Measurements from ENCODE around the gene ORAI2.

ORAI2 gene

GRCh38 chr7:102444961-102445673 lies 11.7 kb downstream of the ORAI2 start:
- Histone ChIP-seq H3K36me3 (ENCODE audit: control insufficient read depth, insufficient read depth, low read length) (no peaks in the 10 kb centered on the region), H3K4me1 (ENCODE audit: control insufficient read depth, insufficient read depth, low read length) (no peaks in the 10 kb centered on the region), H3K27me3 (ENCODE audit: control insufficient read depth, insufficient read depth, low read length, poor library complexity, severe bottlenecking) (no peaks in the 10 kb centered on the region), H3K27ac (ENCODE audit: insufficient read depth, low read depth, low read length, poor library complexity, severe bottlenecking) (no peak overlapping the region), H3K4me3 (ENCODE audit: insufficient read depth, low read depth, low read length) (no peak overlapping the region), H3K9me3 (ENCODE audit: control insufficient read depth, low read length) (no peaks in the 10 kb centered on the region)
- 92 to 95% methylated on average over 17 of the region's 17 CpGs for WGBS, 2 experiments

- H3K4me1 ChIP-seq (ENCODE audit: control insufficient read depth, insufficient read depth, low read length): no peaks in the 10 kb centered on the region
- no peaks in the 10 kb centered on the region for H3K9me3 ChIP-seq (ENCODE audit: control insufficient read depth, low read length)
- WGBS, 2 experiments: 84 to 89% methylated on average over 2 of the region's 2 CpGs
- H3K4me3 ChIP-seq (ENCODE audit: insufficient read depth, low read depth, low read length): no peak overlapping the region
- no peaks in the 10 kb centered on the region for H3K27me3 ChIP-seq (ENCODE audit: control insufficient read depth, insufficient read depth, low read length, poor library complexity, severe bottlenecking)
- no peak overlapping the region for H3K27ac ChIP-seq (ENCODE audit: insufficient read depth, low read depth, low read length, poor library complexity, severe bottlenecking)
- H3K36me3 ChIP-seq (ENCODE audit: control insufficient read depth, insufficient read depth, low read length): no peaks in the 10 kb centered on the region
Observed at GRCh38 chr7:102445674-102446071, 12.3 kb downstream of the ORAI2 start.

GRCh38 chr7:102446387-102447156 lies 13.2 kb downstream of the ORAI2 start:
- Histone ChIP-seq H3K27ac (ENCODE audit: insufficient read depth, low read depth, low read length, poor library complexity, severe bottlenecking) (no peak overlapping the region), H3K27me3 (ENCODE audit: control insufficient read depth, insufficient read depth, low read length, poor library complexity, severe bottlenecking) (no peaks in the 10 kb centered on the region), H3K9me3 (ENCODE audit: control insufficient read depth, low read length) (no peaks in the 10 kb centered on the region), H3K36me3 (ENCODE audit: control insufficient read depth, insufficient read depth, low read length) (no peaks in the 10 kb centered on the region), H3K4me3 (ENCODE audit: insufficient read depth, low read depth, low read length) (no peak overlapping the region), H3K4me1 (ENCODE audit: control insufficient read depth, insufficient read depth, low read length) (peaks cover 4% of the 10 kb centered on the region)
- WGBS, 2 experiments: 95 to 97% methylated on average over 41 of the region's 41 CpGs

- WGBS, 2 experiments: 93 to 94% methylated on average over 14 of the region's 14 CpGs
- Histone ChIP-seq H3K4me3 (ENCODE audit: insufficient read depth, low read depth, low read length) (no peak overlapping the region), H3K27ac (ENCODE audit: insufficient read depth, low read depth, low read length, poor library complexity, severe bottlenecking) (no peak overlapping the region), H3K27me3 (ENCODE audit: control insufficient read depth, insufficient read depth, low read length, poor library complexity, severe bottlenecking) (no peaks in the 10 kb centered on the region), H3K36me3 (ENCODE audit: control insufficient read depth, insufficient read depth, low read length) (no peaks in the 10 kb centered on the region), H3K9me3 (ENCODE audit: control insufficient read depth, low read length) (no peaks in the 10 kb centered on the region), H3K4me1 (ENCODE audit: control insufficient read depth, insufficient read depth, low read length) (peaks cover 4% of the 10 kb centered on the region)
Observed at GRCh38 chr7:102447311-102447710, 13.9 kb downstream of the ORAI2 start.

GRCh38 chr7:102449136-102449535 lies 15.8 kb downstream of the ORAI2 start:
- H3K27ac ChIP-seq (ENCODE audit: insufficient read depth, low read depth, low read length, poor library complexity, severe bottlenecking): no peak overlapping the region
- 95 to 97% methylated on average over 15 of the region's 15 CpGs for WGBS, 2 experiments
- no peaks in the 10 kb centered on the region for H3K27me3 ChIP-seq (ENCODE audit: control insufficient read depth, insufficient read depth, low read length, poor library complexity, severe bottlenecking)
- H3K4me1 ChIP-seq (ENCODE audit: control insufficient read depth, insufficient read depth, low read length): peaks cover 4% of the 10 kb centered on the region
- H3K9me3 ChIP-seq (ENCODE audit: control insufficient read depth, low read length): no peaks in the 10 kb centered on the region
- H3K36me3 ChIP-seq (ENCODE audit: control insufficient read depth, insufficient read depth, low read length): no peaks in the 10 kb centered on the region
- no peak overlapping the region for H3K4me3 ChIP-seq (ENCODE audit: insufficient read depth, low read depth, low read length)

- Histone ChIP-seq H3K9me3 (ENCODE audit: control insufficient read depth, low read length) (no peaks in the 10 kb centered on the region), H3K27me3 (ENCODE audit: control insufficient read depth, insufficient read depth, low read length, poor library complexity, severe bottlenecking) (no peaks in the 10 kb centered on the region), H3K36me3 (ENCODE audit: control insufficient read depth, insufficient read depth, low read length) (no peaks in the 10 kb centered on the region), H3K4me1 (ENCODE audit: control insufficient read depth, insufficient read depth, low read length) (peaks cover 4% of the 10 kb centered on the region), H3K27ac (ENCODE audit: insufficient read depth, low read depth, low read length, poor library complexity, severe bottlenecking) (no peak overlapping the region), H3K4me3 (ENCODE audit: insufficient read depth, low read depth, low read length) (no peak overlapping the region)
- WGBS, 2 experiments: 89 to 92% methylated on average over 6 of the region's 6 CpGs
Observed at GRCh38 chr7:102450242-102450641, 16.9 kb downstream of the ORAI2 start.

GRCh38 chr7:102451371-102452054 lies 18.1 kb downstream of the ORAI2 start:
- no peak overlapping the region for H3K4me3 ChIP-seq (ENCODE audit: insufficient read depth, low read depth, low read length)
- 66 to 71% methylated on average over 23 of the region's 23 CpGs for WGBS, 2 experiments

GRCh38 chr7:102452451-102452850 lies 19.1 kb downstream of the ORAI2 start:
- Histone ChIP-seq H3K36me3 (ENCODE audit: control insufficient read depth, insufficient read depth, low read length) (peaks cover 6% of the 10 kb centered on the region), H3K4me3 (ENCODE audit: insufficient read depth, low read depth, low read length) (no peak overlapping the region), H3K4me1 (ENCODE audit: control insufficient read depth, insufficient read depth, low read length) (peaks cover 4% of the 10 kb centered on the region), H3K27ac (ENCODE audit: insufficient read depth, low read depth, low read length, poor library complexity, severe bottlenecking) (no peak overlapping the region), H3K9me3 (ENCODE audit: control insufficient read depth, low read length) (no peaks in the 10 kb centered on the region), H3K27me3 (ENCODE audit: control insufficient read depth, insufficient read depth, low read length, poor library complexity, severe bottlenecking) (no peaks in the 10 kb centered on the region)
- WGBS, 2 experiments: 92 to 96% methylated on average over 6 of the region's 6 CpGs

More at GRCh38 chr7:102451371-102452054, 18.1 kb downstream of the ORAI2 start:
- Histone ChIP-seq H3K36me3 (ENCODE audit: control insufficient read depth, insufficient read depth, low read length) (no peaks in the 10 kb centered on the region), H3K27me3 (ENCODE audit: control insufficient read depth, insufficient read depth, low read length, poor library complexity, severe bottlenecking) (no peaks in the 10 kb centered on the region), H3K27ac (ENCODE audit: insufficient read depth, low read depth, low read length, poor library complexity, severe bottlenecking) (no peak overlapping the region), H3K9me3 (ENCODE audit: control insufficient read depth, low read length) (no peaks in the 10 kb centered on the region), H3K4me1 (ENCODE audit: control insufficient read depth, insufficient read depth, low read length) (peaks cover 4% of the 10 kb centered on the region)

GRCh38 chr7:102453319-102453718 lies 19.9 kb downstream of the ORAI2 start:
- H3K4me1 ChIP-seq (ENCODE audit: control insufficient read depth, insufficient read depth, low read length): peaks cover 4% of the 10 kb centered on the region
- WGBS, 2 experiments: 91 to 93% methylated on average over 7 of the region's 7 CpGs
- peaks cover 11% of the 10 kb centered on the region for H3K36me3 ChIP-seq (ENCODE audit: control insufficient read depth, insufficient read depth, low read length)

GRCh38 chr7:102454468-102454867 lies 21.1 kb downstream of the ORAI2 start:
- H3K4me3 ChIP-seq (ENCODE audit: insufficient read depth, low read depth, low read length): no peak overlapping the region
- no peaks in the 10 kb centered on the region for H3K9me3 ChIP-seq (ENCODE audit: control insufficient read depth, low read length)
- no peak overlapping the region for H3K27ac ChIP-seq (ENCODE audit: insufficient read depth, low read depth, low read length, poor library complexity, severe bottlenecking)
- 82% methylated on average over 12 of the region's 12 CpGs for WGBS, 2 experiments
- peaks cover 16% of the 10 kb centered on the region for H3K36me3 ChIP-seq (ENCODE audit: control insufficient read depth, insufficient read depth, low read length)
- H3K27me3 ChIP-seq (ENCODE audit: control insufficient read depth, insufficient read depth, low read length, poor library complexity, severe bottlenecking): no peaks in the 10 kb centered on the region
- peaks cover 4% of the 10 kb centered on the region for H3K4me1 ChIP-seq (ENCODE audit: control insufficient read depth, insufficient read depth, low read length)

More at GRCh38 chr7:102453319-102453718, 19.9 kb downstream of the ORAI2 start:
- no peak overlapping the region for H3K27ac ChIP-seq (ENCODE audit: insufficient read depth, low read depth, low read length, poor library complexity, severe bottlenecking)
- no peaks in the 10 kb centered on the region for H3K27me3 ChIP-seq (ENCODE audit: control insufficient read depth, insufficient read depth, low read length, poor library complexity, severe bottlenecking)
- H3K9me3 ChIP-seq (ENCODE audit: control insufficient read depth, low read length): no peaks in the 10 kb centered on the region
- H3K4me3 ChIP-seq (ENCODE audit: insufficient read depth, low read depth, low read length): no peak overlapping the region

Measured in ectodermal cell (in vitro differentiated cells).